ENCODE data around the gene UBE2J1. TPM values are rescaled to one million over a fixed set of nuclear protein-coding genes. Genes with fewer than 3 reads are reported as not detected.

Gene UBE2J1
- total RNA-seq, 2 donors from 2014 or later = 33.2 to 58.5 TPM

GRCh38 chr6:89335164-89335563, 17.4 kb downstream of the UBE2J1 start:
- ATAC-seq (ENCODE audit: insufficient number of reproducible peaks, low FRiP score, low read depth) (no peak), DNase-seq (ENCODE audit: low spot score) (no peak)
- TF ChIP-seq CTCF (IDR thresholded peaks at IDR 0.05) = no peak
- H3K27ac ChIP-seq = no peak overlapping the region
- no peak overlapping the region for H3K4me3 ChIP-seq
- peaks cover 3% of the 10 kb centered on the region for H3K27me3 ChIP-seq (replicated peaks; ENCODE audit: insufficient read depth)
- no peaks in the 10 kb centered on the region for H3K4me1 ChIP-seq (ENCODE audit: control insufficient read depth in 1 of 2, low read depth in 2 of 2)
- no peaks in the 10 kb centered on the region for H3K9me3 ChIP-seq
- H3K36me3 ChIP-seq = peaks cover 19% of the 10 kb centered on the region

GRCh38 chr6:89330910-89331309, 21.6 kb downstream of the UBE2J1 start:
- peaks cover 16% of the 10 kb centered on the region for H3K36me3 ChIP-seq
- DNase-seq (ENCODE audit: low spot score) (no peak), ATAC-seq (ENCODE audit: insufficient number of reproducible peaks, low FRiP score, low read depth) (no peak)
- no peak for TF ChIP-seq CTCF (IDR thresholded peaks at IDR 0.05)
- H3K4me3 ChIP-seq = no peak overlapping the region
- H3K9me3 ChIP-seq = no peaks in the 10 kb centered on the region
- H3K4me1 ChIP-seq (ENCODE audit: control insufficient read depth in 1 of 2, low read depth in 2 of 2) = no peaks in the 10 kb centered on the region
- H3K27ac ChIP-seq = no peak overlapping the region
- H3K27me3 ChIP-seq (replicated peaks; ENCODE audit: insufficient read depth) = peaks cover 3% of the 10 kb centered on the region

GRCh38 chr6:89328976-89329375, 23.5 kb downstream of the UBE2J1 start:
- Histone ChIP-seq H3K9me3 (no peaks in the 10 kb centered on the region), H3K27ac (no peak overlapping the region), H3K36me3 (peaks cover 13% of the 10 kb centered on the region), H3K4me1 (ENCODE audit: control insufficient read depth in 1 of 2, low read depth in 2 of 2) (peaks cover 0 to under 1% of the 10 kb centered on the region in 2 donors), H3K27me3 (replicated peaks; ENCODE audit: insufficient read depth) (no peaks in the 10 kb centered on the region), H3K4me3 (no peak overlapping the region)
- DNase-seq (ENCODE audit: low spot score) (no peak), ATAC-seq (ENCODE audit: insufficient number of reproducible peaks, low FRiP score, low read depth) (no peak)
- TF ChIP-seq CTCF (IDR thresholded peaks at IDR 0.05) = no peak

GRCh38 chr6:89324304-89324703, 28.2 kb downstream of the UBE2J1 start:
- H3K27ac ChIP-seq = no peak overlapping the region

GRCh38 chr6:89323511-89323971, 29.0 kb downstream of the UBE2J1 start:
- H3K4me3 ChIP-seq = no peak overlapping the region
- H3K9me3 ChIP-seq = peaks cover 3% of the 10 kb centered on the region
- H3K27ac ChIP-seq = no peak overlapping the region
- DNase-seq (ENCODE audit: low spot score) (no peak), ATAC-seq (ENCODE audit: insufficient number of reproducible peaks, low FRiP score, low read depth) (no peak)
- TF ChIP-seq CTCF (IDR thresholded peaks at IDR 0.05) = no peak
- H3K36me3 ChIP-seq = peaks cover 4% of the 10 kb centered on the region
- H3K27me3 ChIP-seq (replicated peaks; ENCODE audit: insufficient read depth) = no peaks in the 10 kb centered on the region
- peaks cover 0 to 3% of the 10 kb centered on the region in 2 donors for H3K4me1 ChIP-seq (ENCODE audit: control insufficient read depth in 1 of 2, low read depth in 2 of 2)

More at GRCh38 chr6:89324304-89324703, 28.2 kb downstream of the UBE2J1 start:
- peaks cover 9% of the 10 kb centered on the region for H3K36me3 ChIP-seq
- no peak for TF ChIP-seq CTCF (IDR thresholded peaks at IDR 0.05)
- H3K9me3 ChIP-seq = peaks cover 3% of the 10 kb centered on the region
- H3K4me1 ChIP-seq (ENCODE audit: control insufficient read depth in 1 of 2, low read depth in 2 of 2) = peaks cover 0 to 3% of the 10 kb centered on the region in 2 donors
- no peaks in the 10 kb centered on the region for H3K27me3 ChIP-seq (replicated peaks; ENCODE audit: insufficient read depth)
- H3K4me3 ChIP-seq = no peak overlapping the region
- DNase-seq (ENCODE audit: low spot score) (no peak), ATAC-seq (ENCODE audit: insufficient number of reproducible peaks, low FRiP score, low read depth) (no peak)

Data from thoracic aorta (tissue), 2 donors.